SK-N-MC (cell line): ENCODE measurements around the gene DAAM1.

ENCODE experiments used
- EZH2 ChIP-seq: fragments of 200-600 bp; sonication (generic); IDR thresholded peaks from one replicate; pipeline ENCODE4 v1.6.1; 2017; ENCODE audit warnings: antibody characterized with exemption
- POLR2AphosphoS5 ChIP-seq: IDR thresholded peaks from 2 replicates; pipeline ENCODE4 v1.6.1; 2012; ENCODE audit warnings: mild to moderate bottlenecking, low read depth, low read length, borderline replicate concordance

DNA sequence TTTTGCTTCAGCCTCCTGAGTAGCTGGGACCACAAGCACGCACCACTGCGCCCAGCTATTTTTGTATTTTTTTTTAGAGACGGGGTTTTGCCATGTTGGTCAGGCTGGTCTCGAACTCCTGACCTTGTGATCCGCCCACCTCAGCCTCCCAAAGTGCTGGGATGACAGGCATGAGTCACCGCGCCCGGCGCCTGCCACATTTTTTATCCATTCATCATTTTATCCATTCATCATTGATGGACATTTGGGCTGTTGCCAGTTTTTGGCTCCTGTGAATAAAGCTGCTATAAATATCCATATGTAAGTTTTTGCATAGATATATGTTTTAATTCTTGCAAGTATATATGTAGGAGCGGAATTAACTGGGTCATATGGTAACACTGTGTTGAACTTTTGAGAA, 79.5 kb downstream of the DAAM1 start:
- no peak for TF ChIP-seq EZH2
- TF ChIP-seq POLR2AphosphoS5: no peak
